K562 (cell line): ENCODE results near the gene CD9.

ENCODE experiments used
- BRCA1 ChIP-seq, 2 experiments: fragments of 450-650 bp in 1 of 2; sonication (generic) in 1 of 2; formaldehyde crosslinking in 1 of 2; IDR thresholded peaks; 2 replicates each; pipeline versions ENCODE4 v1.5.0 to v1.6.1; 2017 to 2020; ENCODE audit warnings: mild to moderate bottlenecking in 1 of 2, missing genetic modification reagents in 1 of 2
- CTCF ChIP-seq, 3 experiments: IDR thresholded peaks in 2 of 3; conservative IDR thresholded peaks in 1 of 3; 2 replicates each; pipeline ENCODE4 v1.5.1; 2011 to 2012; ENCODE audit warnings: low read length in 3 of 3, mild to moderate bottlenecking in 3 of 3, control low read depth in 2 of 3, improper control_type of control experiment in 1 of 3, inconsistent platforms in 1 of 3, low read depth in 1 of 3, mixed read lengths in 1 of 3, moderate library complexity in 1 of 3; ENCODE audit not compliant: insufficient read depth in 2 of 3
- FOXP1 ChIP-seq: sonication (generic); formaldehyde crosslinking; IDR thresholded peaks from 2 replicates; pipeline ENCODE4 v1.8.0; 2022; ENCODE audit warnings: mild to moderate bottlenecking, missing genetic modification reagents
- HOMEZ ChIP-seq: fragments of 250-450 bp; sonication (Bioruptor Pico); IDR thresholded peaks from 2 replicates; pipeline ENCODE4 v1.4.0; 2020; ENCODE audit warnings: mild to moderate bottlenecking, moderate library complexity
- KLF6 ChIP-seq: fragments of 250-450 bp; sonication (Bioruptor Pico); IDR thresholded peaks from 2 replicates; pipeline ENCODE4 v1.4.0; 2020; ENCODE audit warnings: mild to moderate bottlenecking, moderate library complexity, borderline replicate concordance
- MAX ChIP-seq: sonication (generic); formaldehyde crosslinking; IDR thresholded peaks from 2 replicates; pipeline ENCODE4 v1.9.0; 2022; ENCODE audit warnings: mild to moderate bottlenecking, missing genetic modification reagents

GRCh38 chr12:6207259-6207925 is 7.2 kb downstream of the CD9 start:
- TF ChIP-seq BRCA1 (IDR thresholded peaks at IDR 0.05), result no peak
- TF ChIP-seq BRCA1 (CRISPR knock-in tag; IDR thresholded peaks at IDR 0.05), result no peak
- TF ChIP-seq KLF6, result no peak
- no peak for TF ChIP-seq MAX (CRISPR knock-in tag)
- no peak for TF ChIP-seq HOMEZ (CRISPR knock-in tag)
- no peak for TF ChIP-seq CTCF (IDR thresholded peaks at IDR 0.05 in 2 of 3, conservative IDR thresholded peaks at IDR 0.05 in 1 of 3; ENCODE audit: insufficient read depth in 2 of 3, low read depth in 1 of 3, low read length in 3 of 3)
- TF ChIP-seq FOXP1, result no peak
